DND-41 (cell line): ENCODE results near the gene FBN1.

Source experiments
- EZH2 ChIP-seq: IDR thresholded peaks from 3 replicates; pipeline ENCODE4 v1.6.1; 2012; ENCODE audit warnings: borderline replicate concordance, low read depth, mild to moderate bottlenecking, moderate library complexity, low read length, inconsistent platforms; ENCODE audit not compliant: severe bottlenecking
- TF ChIP-seq, protein P1 (sequence below): IDR thresholded peaks from 2 replicates; pipeline ENCODE4 v1.5.1; 2012; ENCODE audit warnings: borderline replicate concordance, low read length, moderate library complexity, mild to moderate bottlenecking; ENCODE audit not compliant: poor library complexity, severe bottlenecking; ENCODE audit errors: extremely low read depth

DNA sequence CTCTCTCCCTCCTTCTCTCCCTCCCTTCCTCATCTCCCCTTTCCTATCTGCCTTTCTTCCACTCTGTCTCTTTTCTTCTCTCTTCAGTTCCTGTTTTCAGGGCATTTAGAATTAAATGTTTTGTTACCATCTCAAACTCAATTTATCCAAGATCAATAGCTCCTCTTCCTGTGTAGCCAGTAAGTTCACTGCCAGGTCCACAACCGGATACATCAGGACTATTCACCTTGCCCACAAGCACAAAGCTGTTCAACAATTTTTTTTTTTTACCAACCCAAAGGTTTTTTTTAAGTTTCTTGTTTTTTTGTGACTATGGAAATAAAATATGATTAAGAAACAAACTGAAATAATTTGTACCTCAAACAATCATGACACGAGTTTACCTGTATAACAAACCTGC, 26.1 kb downstream of the FBN1 start:
- TF ChIP-seq, protein P1, sequence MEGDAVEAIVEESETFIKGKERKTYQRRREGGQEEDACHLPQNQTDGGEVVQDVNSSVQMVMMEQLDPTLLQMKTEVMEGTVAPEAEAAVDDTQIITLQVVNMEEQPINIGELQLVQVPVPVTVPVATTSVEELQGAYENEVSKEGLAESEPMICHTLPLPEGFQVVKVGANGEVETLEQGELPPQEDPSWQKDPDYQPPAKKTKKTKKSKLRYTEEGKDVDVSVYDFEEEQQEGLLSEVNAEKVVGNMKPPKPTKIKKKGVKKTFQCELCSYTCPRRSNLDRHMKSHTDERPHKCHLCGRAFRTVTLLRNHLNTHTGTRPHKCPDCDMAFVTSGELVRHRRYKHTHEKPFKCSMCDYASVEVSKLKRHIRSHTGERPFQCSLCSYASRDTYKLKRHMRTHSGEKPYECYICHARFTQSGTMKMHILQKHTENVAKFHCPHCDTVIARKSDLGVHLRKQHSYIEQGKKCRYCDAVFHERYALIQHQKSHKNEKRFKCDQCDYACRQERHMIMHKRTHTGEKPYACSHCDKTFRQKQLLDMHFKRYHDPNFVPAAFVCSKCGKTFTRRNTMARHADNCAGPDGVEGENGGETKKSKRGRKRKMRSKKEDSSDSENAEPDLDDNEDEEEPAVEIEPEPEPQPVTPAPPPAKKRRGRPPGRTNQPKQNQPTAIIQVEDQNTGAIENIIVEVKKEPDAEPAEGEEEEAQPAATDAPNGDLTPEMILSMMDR = no peak
- no peak for TF ChIP-seq EZH2
